GM12878 (cell line): ENCODE results near the gene HDAC9. TPM values are rescaled to one million over a fixed set of nuclear protein-coding genes. Genes with fewer than 3 reads are reported as not detected.

Source experiments
- ATAC-seq: fragments of 200-7000 bp; cut with Tn5 transposase; 3 replicates; pipeline ENCODE4 v1.9.1; 2020; ENCODE audit warnings: mild to moderate bottlenecking, moderate library complexity
- BruUV-seq: library from RNA; stranded (reverse); fragments of 400-500 nt; replicated peaks from 2 replicates; lab custom pipeline; 2021; lab: Mats Ljungman, UMichigan
- CTCF ChIA-PET: fragments of 300-600 bp; sonication (Branson Sonifier 250); formaldehyde crosslinking; extraction: SDS; loops from one replicate; lab custom pipeline; 2021; ENCODE audit warnings: inconsistent platforms; lab: Yijun Ruan, JAX
- POLR2A ChIA-PET: fragments of 350-600 bp; formaldehyde crosslinking; extraction: SDS; loops from one replicate; lab custom pipeline; 2021; ENCODE audit warnings: inconsistent platforms; lab: Charles Lee
- RAD21 ChIA-PET: fragments of 300-600 bp; sonication (Branson Sonifier 250); formaldehyde crosslinking; loops from one replicate; lab custom pipeline; 2023; ENCODE audit warnings: antibody characterized with exemption; ENCODE audit not compliant: unreplicated experiment; lab: Charles Lee
- SMC1A ChIA-PET: fragments of 300-600 bp; sonication (Branson Sonifier 250); formaldehyde crosslinking; loops from one replicate; lab custom pipeline; 2023; ENCODE audit not compliant: unreplicated experiment, uncharacterized antibody; lab: Charles Lee
- DNase-seq: peaks from one replicate; pipeline ENCODE4 v3.0.0-alpha.2; 2011; ENCODE audit warnings: low read depth, low spot score
- FAIRE-seq: peaks from 3 replicates; lab custom pipeline; 2011; peaks lifted over from hg19 to GRCh38; lab: Jason Lieb, UNC
- H2AFZ ChIP-seq: 2 replicates; pipeline ENCODE4 v1.6.0; 2011; ENCODE audit warnings: low read depth, low read length, control low read depth; ENCODE audit not compliant: control insufficient read depth
- H3K27ac ChIP-seq: 2 replicates; pipeline ENCODE4 v1.5.1; 2011; ENCODE audit warnings: control low read depth; ENCODE audit not compliant: control insufficient read depth, insufficient read depth
- H3K27me3 ChIP-seq, 2 experiments: replicated peaks in 1 of 2; 2 replicates each; pipeline versions ENCODE4 v1.6.0 to v1.6.1; 2011; ENCODE audit warnings: low read length in 1 of 2; ENCODE audit not compliant: control insufficient read depth in 2 of 2, insufficient read depth in 2 of 2
- H3K36me3 ChIP-seq, 2 experiments: 2 replicates each; pipeline ENCODE4 v1.5.1; 2011; ENCODE audit warnings: low read length in 1 of 2; ENCODE audit not compliant: control insufficient read depth in 2 of 2, insufficient read depth in 2 of 2
- H3K4me1 ChIP-seq: 2 replicates; pipeline ENCODE4 v1.6.1; 2011; ENCODE audit warnings: mild to moderate bottlenecking, low read length, moderate library complexity, mixed read lengths; ENCODE audit not compliant: control insufficient read depth, insufficient read depth
- H3K4me2 ChIP-seq: 2 replicates; pipeline ENCODE4 v1.6.0; 2011; ENCODE audit warnings: control low read depth; ENCODE audit not compliant: control insufficient read depth, insufficient read depth
- H3K4me3 ChIP-seq: fragments of 200-600 bp; sonication (generic); 2 replicates; pipeline ENCODE4 v1.5.1; 2016
- H3K79me2 ChIP-seq: 2 replicates; pipeline ENCODE4 v1.6.0; 2011; ENCODE audit warnings: low read length; ENCODE audit not compliant: control insufficient read depth, insufficient read depth
- H3K9ac ChIP-seq: 2 replicates; pipeline ENCODE4 v1.8.0; 2011; ENCODE audit warnings: low read length, control low read depth, mixed read lengths; ENCODE audit not compliant: control insufficient read depth, insufficient read depth
- H3K9me3 ChIP-seq: replicated peaks from 3 replicates; pipeline ENCODE4 v1.5.1; 2011; ENCODE audit warnings: mild to moderate bottlenecking, low read length; ENCODE audit not compliant: control insufficient read depth, insufficient read depth
- H4K20me1 ChIP-seq: 2 replicates; pipeline ENCODE4 v1.6.0; 2011; ENCODE audit not compliant: control insufficient read depth, insufficient read depth
- BACH1 ChIP-seq: fragments of 450-650 bp; IDR thresholded peaks from 2 replicates; pipeline ENCODE4 v1.6.1; 2017; ENCODE audit warnings: mild to moderate bottlenecking, borderline replicate concordance
- CBX5 ChIP-seq: sonication (generic); IDR thresholded peaks from 2 replicates; pipeline ENCODE4 v1.6.1; 2016; ENCODE audit warnings: low read depth, moderate library complexity, mild to moderate bottlenecking, inconsistent platforms
- CHD2 ChIP-seq: IDR thresholded peaks from 2 replicates; pipeline ENCODE4 v1.6.1; 2011; ENCODE audit warnings: low read depth, low read length, improper control_type of control experiment, borderline replicate concordance
- ESRRA ChIP-seq: IDR thresholded peaks from 2 replicates; pipeline ENCODE4 v1.6.1; 2012; ENCODE audit warnings: mild to moderate bottlenecking, low read length, improper control_type of control experiment
- FOXM1 ChIP-seq: IDR thresholded peaks from 2 replicates; pipeline ENCODE4 v1.6.1; 2012; ENCODE audit warnings: low read depth, mild to moderate bottlenecking, inconsistent platforms, low read length, moderate library complexity
- GABPA ChIP-seq: IDR thresholded peaks from 2 replicates; pipeline ENCODE4 v1.6.1; 2014; ENCODE audit warnings: antibody characterized with exemption, low read depth, mild to moderate bottlenecking, inconsistent platforms
- HCFC1 ChIP-seq: fragments of 150-350 bp; IDR thresholded peaks from 2 replicates; pipeline ENCODE4 v1.6.1; 2014; ENCODE audit warnings: low read length
- HDAC6 ChIP-seq: fragments of 200-600 bp; sonication (generic); IDR thresholded peaks from one replicate; pipeline ENCODE4 v1.8.0; 2017; ENCODE audit warnings: antibody characterized with exemption; ENCODE audit not compliant: unreplicated experiment
- MXI1 ChIP-seq: fragments of 150-350 bp; IDR thresholded peaks from 2 replicates; pipeline ENCODE4 v1.6.1; 2011; ENCODE audit warnings: low read depth, mild to moderate bottlenecking, inconsistent platforms, low read length, improper control_type of control experiment
- PAX5 ChIP-seq: IDR thresholded peaks from 2 replicates; pipeline ENCODE4 v1.6.1; 2011; ENCODE audit warnings: low read depth, low read length, borderline replicate concordance
- SMAD5 ChIP-seq: IDR thresholded peaks from 2 replicates; pipeline ENCODE4 v1.6.1; 2016; ENCODE audit warnings: antibody characterized with exemption, low read depth
- SMC3 ChIP-seq: IDR thresholded peaks from 2 replicates; pipeline ENCODE4 v1.6.1; 2011; ENCODE audit warnings: low read length, improper control_type of control experiment, borderline replicate concordance
- SPI1 ChIP-seq: IDR thresholded peaks from 2 replicates; pipeline ENCODE4 v1.6.1; 2011; ENCODE audit warnings: low read depth, mild to moderate bottlenecking, low read length, moderate library complexity, borderline replicate concordance; ENCODE audit not compliant: insufficient read depth
- SREBF1 ChIP-seq: IDR thresholded peaks from 2 replicates; pipeline ENCODE4 v1.6.1; 2012; ENCODE audit warnings: mild to moderate bottlenecking, low read length
- SUZ12 ChIP-seq: fragments of 200-600 bp; sonication (generic); IDR thresholded peaks from one replicate; pipeline ENCODE4 v1.6.1; 2018; ENCODE audit warnings: antibody characterized with exemption, mild to moderate bottlenecking; ENCODE audit not compliant: unreplicated experiment
- WGBS: methylation state at CpG from one replicate; pipeline ENCODE4 v1.1.6; 2016; ENCODE audit warnings: low lambda C conversion rate; ENCODE audit not compliant: insufficient replicate concordance, insufficient coverage; ENCODE audit errors: missing lambda C conversion rate; 5-methylcytosine and 5-hydroxymethylcytosine counted together
- in situ Hi-C: fragments of 300-500 bp; cut with MboI; formaldehyde crosslinking; loops from 9 replicates; pipeline ENCODE4 v1.14.3; 2018; ENCODE audit warnings: mixed read lengths
- intact Hi-C: fragments of 100-400 bp; cut with micrococcal nuclease; formaldehyde crosslinking; loops from one replicate; pipeline ENCODE4 v1.14.2; 2022; ENCODE audit not compliant: unreplicated experiment
- polyA plus RNA-seq, 11 experiments: library from polyadenylated mRNA; depleted of rRNA in 4 of 11; unstranded in 6 of 11; stranded (reverse) in 5 of 11; fragments of >200 nt; fragmentation: Nextera tagmentation in 4 of 11; fragmentation: Illumina TruSeq in 1 of 11; extraction: Ambion mirVana in 4 of 11; extraction: Trizol in 1 of 11; gene quantifications; 1 replicate in 1 of 11; 2 replicates in 10 of 11; pipeline versions ENCODE4 v1.2.1 to v1.2.3, GENCODE V29; 2011 to 2016; ENCODE audit warnings: inconsistent platforms in 2 of 11, missing spikeins in 2 of 11, low read depth in 1 of 11
- total RNA-seq, 4 experiments: library from RNA; depleted of rRNA in 3 of 4; stranded (reverse); fragments of >200 nt in 3 of 4; fragmentation: Illumina TruSeq in 1 of 4; extraction: Trizol in 1 of 4; gene quantifications; 2 replicates each; pipeline versions ENCODE4 v1.2.1 to v1.2.3, GENCODE V29; 2013 to 2021
- TF ChIP-seq, protein P1 (sequence below): fragments of 450-650 bp; IDR thresholded peaks from 2 replicates; pipeline ENCODE4 v1.6.1; 2018; ENCODE audit warnings: borderline replicate concordance, mild to moderate bottlenecking; ENCODE audit not compliant: partially characterized antibody
- TF ChIP-seq, protein P2 (sequence below): IDR thresholded peaks from 2 replicates; pipeline ENCODE4 v1.6.1; 2011; ENCODE audit warnings: low read depth, low read length, improper control_type of control experiment, borderline replicate concordance

The HDAC9 gene
- total and polyA plus RNA-seq, 10 of the 15 experiments (the other 5 are each of a cell fraction or from before 2014, with no cell fraction given): 0.73 to 12.8 (median 0.92) TPM

DNA sequence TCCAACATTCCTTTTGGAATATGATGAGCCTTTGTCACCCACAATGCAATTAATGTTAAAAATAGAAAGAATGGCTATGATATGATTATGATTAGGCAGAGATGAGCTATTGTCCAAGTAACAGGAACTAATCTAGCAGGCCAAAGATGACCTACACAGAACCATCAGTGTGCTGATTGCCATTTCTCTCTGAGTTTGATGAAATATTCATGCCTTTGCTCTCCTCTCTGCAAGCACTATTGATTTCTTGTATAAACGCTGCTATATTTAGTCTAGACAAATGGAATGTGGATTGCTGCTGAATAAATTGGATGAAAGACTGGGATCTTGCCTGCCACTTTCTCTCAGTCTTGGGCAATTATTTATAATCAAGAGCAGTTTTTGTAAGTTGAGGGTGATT lies 85.4 kb downstream of the HDAC9 start:
- intact Hi-C loops: no loop called here
- WGBS: 88% methylated on average over 1 of the region's 1 CpG
- SMC1A ChIA-PET: interaction anchor here (1.1 to 1.5 kb wide), 3 partner anchors 8 to 88 kb away, joined by 3 read pairs; no protein-coding TSS in a partner anchor
- H3K4me2 ChIP-seq: no peak overlapping the region
- RAD21 ChIA-PET: no interaction called here
- no peaks in the 10 kb centered on the region for H3K79me2 ChIP-seq
- no peak overlapping the region for H3K4me3 ChIP-seq
- DNase-seq: no peak
- FAIRE-seq: no peak
- H3K4me1 ChIP-seq: no peaks in the 10 kb centered on the region
- H2AFZ ChIP-seq: no peak overlapping the region
- no peak for ATAC-seq
- H3K9me3 ChIP-seq: no peaks in the 10 kb centered on the region
- no TSS peak for BruUV-seq
- no peaks in the 10 kb centered on the region for H3K27me3 ChIP-seq
- TF ChIP-seq CBX5: no peak
- TF ChIP-seq SREBF1: no peak
- no peak for TF ChIP-seq HDAC6
- no peak for TF ChIP-seq CHD2
- TF ChIP-seq PAX5: no peak
- no peak for TF ChIP-seq BACH1
- TF ChIP-seq HCFC1: no peak
- no peak for TF ChIP-seq ESRRA
- no peak for TF ChIP-seq MXI1
- TF ChIP-seq, protein P1, sequence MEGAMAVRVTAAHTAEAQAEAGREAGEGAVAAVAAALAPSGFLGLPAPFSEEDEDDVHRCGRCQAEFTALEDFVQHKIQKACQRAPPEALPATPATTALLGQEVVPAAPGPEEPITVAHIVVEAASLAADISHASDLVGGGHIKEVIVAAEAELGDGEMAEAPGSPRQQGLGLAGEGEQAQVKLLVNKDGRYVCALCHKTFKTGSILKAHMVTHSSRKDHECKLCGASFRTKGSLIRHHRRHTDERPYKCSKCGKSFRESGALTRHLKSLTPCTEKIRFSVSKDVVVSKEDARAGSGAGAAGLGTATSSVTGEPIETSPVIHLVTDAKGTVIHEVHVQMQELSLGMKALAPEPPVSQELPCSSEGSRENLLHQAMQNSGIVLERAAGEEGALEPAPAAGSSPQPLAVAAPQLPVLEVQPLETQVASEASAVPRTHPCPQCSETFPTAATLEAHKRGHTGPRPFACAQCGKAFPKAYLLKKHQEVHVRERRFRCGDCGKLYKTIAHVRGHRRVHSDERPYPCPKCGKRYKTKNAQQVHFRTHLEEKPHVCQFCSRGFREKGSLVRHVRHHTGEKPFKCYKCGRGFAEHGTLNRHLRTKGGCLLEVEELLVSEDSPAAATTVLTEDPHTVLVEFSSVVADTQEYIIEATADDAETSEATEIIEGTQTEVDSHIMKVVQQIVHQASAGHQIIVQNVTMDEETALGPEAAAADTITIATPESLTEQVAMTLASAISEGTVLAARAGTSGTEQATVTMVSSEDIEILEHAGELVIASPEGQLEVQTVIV: no peak
- TF ChIP-seq SMAD5: no peak
- TF ChIP-seq SPI1: no peak
- no peak for TF ChIP-seq SUZ12
- TF ChIP-seq FOXM1: no peak
- TF ChIP-seq, protein P2, sequence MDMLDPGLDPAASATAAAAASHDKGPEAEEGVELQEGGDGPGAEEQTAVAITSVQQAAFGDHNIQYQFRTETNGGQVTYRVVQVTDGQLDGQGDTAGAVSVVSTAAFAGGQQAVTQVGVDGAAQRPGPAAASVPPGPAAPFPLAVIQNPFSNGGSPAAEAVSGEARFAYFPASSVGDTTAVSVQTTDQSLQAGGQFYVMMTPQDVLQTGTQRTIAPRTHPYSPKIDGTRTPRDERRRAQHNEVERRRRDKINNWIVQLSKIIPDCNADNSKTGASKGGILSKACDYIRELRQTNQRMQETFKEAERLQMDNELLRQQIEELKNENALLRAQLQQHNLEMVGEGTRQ: no peak
- TF ChIP-seq SMC3: no peak
- TF ChIP-seq GABPA: no peak
- TF ChIP-seq, all 136 proteins: peak for 0
- no peaks in the 10 kb centered on the region for H4K20me1 ChIP-seq
- CTCF ChIA-PET: interaction anchor here (0.9 to 1.3 kb wide), 3 partner anchors 10 to 43 kb away, joined by 3 to 5 read pairs (median 3); no protein-coding TSS in a partner anchor
- no peak overlapping the region for H3K27ac ChIP-seq
- H3K36me3 ChIP-seq: no peaks in the 10 kb centered on the region
- in situ Hi-C loops: no loop called here
- POLR2A ChIA-PET: no interaction called here
- H3K9ac ChIP-seq: no peak overlapping the region
